ENCODE data around the gene PTCRA. TPM values are rescaled to one million over a fixed set of nuclear protein-coding genes. Genes with fewer than 3 reads are reported as not detected.

Gene PTCRA
- total and polyA plus RNA-seq, 8 donors, result 0.38 to 2.1 (median 0.67) TPM; not detected in 1

GRCh38 chr6:42960243-42961019, 44.6 kb downstream of the PTCRA start, which contains the start of gene GNMT:
Gene GNMT, plus strand, starts transcription at chr6:42960754. Its CDS starts 14 bp downstream, at chr6:42960768.
- DNase-seq (peak in 3 of 4 donors; percentile 60 to 93 (median 79)), ATAC-seq (peak; percentile 98)
- no peak for TF ChIP-seq CTCF (IDR thresholded peaks at IDR 0.05)
- H3K4me1 ChIP-seq, result peaks cover 12 to 20% of the 10 kb centered on the region in 2 donors
- H3K27me3 ChIP-seq, result peaks cover 0 to 16% of the 10 kb centered on the region in 2 donors
- H3K36me3 ChIP-seq, result peaks cover 0 to 33% of the 10 kb centered on the region in 2 donors
- no peaks in the 10 kb centered on the region for H3K9me3 ChIP-seq
- H3K27ac ChIP-seq, result no peak within 1 kb of the TSS
- peak within 1 kb of the TSS; percentile 29 to 33 for H3K4me3 ChIP-seq
- intact Hi-C loops (cut with DNase I), result no loop called here

- H3K9me3 ChIP-seq, result no peaks in the 10 kb centered on the region
- no peak overlapping the region for H3K27ac ChIP-seq
- peaks cover 12 to 20% of the 10 kb centered on the region in 2 donors for H3K4me1 ChIP-seq
- peak; percentile 8 for ATAC-seq
- DNase-seq, result no peak
- peaks cover 0 to 39% of the 10 kb centered on the region in 2 donors for H3K36me3 ChIP-seq
- peaks cover 0 to 16% of the 10 kb centered on the region in 2 donors for H3K27me3 ChIP-seq
- peak overlapping the region; percentile 29 to 33 for H3K4me3 ChIP-seq
- TF ChIP-seq CTCF (IDR thresholded peaks at IDR 0.05), result no peak
- intact Hi-C loops (cut with DNase I), result no loop called here
These were observed 45.2 kb downstream of the PTCRA start for GRCh38 chr6:42961020-42961470.

GRCh38 chr6:42962096-42962495, 46.2 kb downstream of the PTCRA start:
- Histone ChIP-seq H3K9me3 (no peaks in the 10 kb centered on the region), H3K4me1 (peaks cover 12 to 20% of the 10 kb centered on the region in 2 donors), H3K27me3 (peaks cover 0 to 16% of the 10 kb centered on the region in 2 donors), H3K4me3 (no peak overlapping the region), H3K36me3 (peaks cover 0 to 48% of the 10 kb centered on the region in 2 donors), H3K27ac (no peak overlapping the region)
- TF ChIP-seq CTCF (IDR thresholded peaks at IDR 0.05), result no peak
- intact Hi-C loops (cut with DNase I), result no loop called here
- DNase-seq, result no peak
- ATAC-seq, result no peak

GRCh38 chr6:42962502-42963178, 46.8 kb downstream of the PTCRA start:
- intact Hi-C loops (cut with DNase I), result no loop called here
- H3K36me3 ChIP-seq, result peaks cover 0 to 54% of the 10 kb centered on the region in 2 donors
- H3K27me3 ChIP-seq, result peaks cover 0 to 16% of the 10 kb centered on the region in 2 donors
- H3K4me1 ChIP-seq, result peaks cover 12 to 20% of the 10 kb centered on the region in 2 donors
- ATAC-seq, result no peak
- H3K27ac ChIP-seq, result no peak overlapping the region
- no peak for TF ChIP-seq CTCF (IDR thresholded peaks at IDR 0.05)
- DNase-seq, result no peak
- no peaks in the 10 kb centered on the region for H3K9me3 ChIP-seq
- no peak overlapping the region for H3K4me3 ChIP-seq

All from left lung (tissue), 10 donors.